ENCODE results near the gene ZNF337.

DNA sequence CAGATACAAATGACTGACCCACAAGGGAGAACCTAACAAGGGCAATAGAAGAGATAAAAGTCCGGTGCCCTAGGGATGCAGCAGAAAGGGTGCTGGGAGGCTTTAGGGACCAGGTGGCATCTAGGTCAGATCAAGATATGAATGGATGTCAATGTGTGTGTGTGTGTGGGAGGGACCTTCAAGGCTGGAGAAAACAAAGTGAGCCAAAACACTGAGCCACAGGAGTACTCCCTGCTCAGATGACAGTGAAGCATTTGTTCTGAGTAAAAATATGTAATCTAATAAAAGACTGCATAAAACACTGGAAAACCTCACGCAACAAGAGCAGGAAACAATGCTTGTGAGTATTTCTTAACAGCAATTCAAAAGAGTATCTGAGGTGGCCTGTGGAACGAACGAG, 28.2 kb downstream of the ZNF337 start:
- TF ChIP-seq, protein P1, sequence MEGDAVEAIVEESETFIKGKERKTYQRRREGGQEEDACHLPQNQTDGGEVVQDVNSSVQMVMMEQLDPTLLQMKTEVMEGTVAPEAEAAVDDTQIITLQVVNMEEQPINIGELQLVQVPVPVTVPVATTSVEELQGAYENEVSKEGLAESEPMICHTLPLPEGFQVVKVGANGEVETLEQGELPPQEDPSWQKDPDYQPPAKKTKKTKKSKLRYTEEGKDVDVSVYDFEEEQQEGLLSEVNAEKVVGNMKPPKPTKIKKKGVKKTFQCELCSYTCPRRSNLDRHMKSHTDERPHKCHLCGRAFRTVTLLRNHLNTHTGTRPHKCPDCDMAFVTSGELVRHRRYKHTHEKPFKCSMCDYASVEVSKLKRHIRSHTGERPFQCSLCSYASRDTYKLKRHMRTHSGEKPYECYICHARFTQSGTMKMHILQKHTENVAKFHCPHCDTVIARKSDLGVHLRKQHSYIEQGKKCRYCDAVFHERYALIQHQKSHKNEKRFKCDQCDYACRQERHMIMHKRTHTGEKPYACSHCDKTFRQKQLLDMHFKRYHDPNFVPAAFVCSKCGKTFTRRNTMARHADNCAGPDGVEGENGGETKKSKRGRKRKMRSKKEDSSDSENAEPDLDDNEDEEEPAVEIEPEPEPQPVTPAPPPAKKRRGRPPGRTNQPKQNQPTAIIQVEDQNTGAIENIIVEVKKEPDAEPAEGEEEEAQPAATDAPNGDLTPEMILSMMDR (IDR thresholded peaks at IDR 0.05; ENCODE audit: poor library complexity, severe bottlenecking) = no peak
- TF ChIP-seq POLR2AphosphoS5 (IDR thresholded peaks at IDR 0.05) = no peak
- TF ChIP-seq RAD21 (conservative IDR thresholded peaks at IDR 0.05) = no peak
- TF ChIP-seq EZH2 (IDR thresholded peaks at IDR 0.05; ENCODE audit: borderline replicate concordance, insufficient read depth, low read length, poor library complexity, severe bottlenecking) = no peak
- TF ChIP-seq SMC3 (conservative IDR thresholded peaks at IDR 0.05; ENCODE audit: poor library complexity) = no peak
- TF ChIP-seq TAF1 (IDR thresholded peaks at IDR 0.05; ENCODE audit: low read depth) = no peak
- no peak for TF ChIP-seq MXI1 (conservative IDR thresholded peaks at IDR 0.05; ENCODE audit: poor library complexity, severe bottlenecking)
- TF ChIP-seq EP300 (conservative IDR thresholded peaks at IDR 0.05; ENCODE audit: poor library complexity, severe bottlenecking) = no peak
